SHP77 (cell line): ENCODE results near the gene OTUD3.

Experiments
- DNase-seq, 2 experiments: peaks; one replicate each; lab custom pipeline; 2025; lab: John Stamatoyannopoulos, UW

OTUD3 gene

GRCh38 chr1:19949016-19949415 is 66.8 kb downstream of the OTUD3 start:
- no peak for DNase-seq

- DNase-seq = no peak
Measured at GRCh38 chr1:19954059-19954458, 71.9 kb downstream of the OTUD3 start.

DNA sequence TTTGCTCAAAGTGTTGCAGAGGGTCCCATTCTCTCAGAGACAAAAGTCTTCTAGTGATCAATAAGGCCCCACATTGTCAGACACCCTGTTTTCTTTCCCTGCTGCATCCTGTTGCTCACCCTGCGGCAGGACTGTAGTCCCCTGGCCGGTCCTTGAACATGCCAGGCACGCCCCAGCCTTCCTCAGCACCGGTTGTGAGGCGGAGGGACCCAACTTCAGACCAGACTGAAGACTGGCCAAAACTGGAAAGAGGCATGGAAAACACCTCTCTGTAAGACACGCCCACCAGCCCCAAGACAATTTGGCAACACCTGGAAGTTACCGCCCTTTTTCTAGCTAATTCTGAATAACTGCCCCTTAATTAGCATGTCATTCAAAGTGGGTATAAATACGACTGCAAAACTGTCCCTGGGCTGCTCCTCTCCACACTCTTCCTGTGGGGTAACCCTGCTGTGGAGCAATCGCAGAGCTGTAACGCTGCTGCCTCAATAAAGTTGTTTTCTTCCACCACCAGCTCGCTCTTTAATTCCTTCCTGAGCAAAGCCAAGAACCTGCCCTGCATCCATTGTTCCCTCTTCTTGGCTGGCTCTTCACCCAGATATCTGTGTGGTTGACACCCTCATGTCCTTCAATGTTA is 73.5 kb downstream of the OTUD3 start:
- no peak for DNase-seq

DNA sequence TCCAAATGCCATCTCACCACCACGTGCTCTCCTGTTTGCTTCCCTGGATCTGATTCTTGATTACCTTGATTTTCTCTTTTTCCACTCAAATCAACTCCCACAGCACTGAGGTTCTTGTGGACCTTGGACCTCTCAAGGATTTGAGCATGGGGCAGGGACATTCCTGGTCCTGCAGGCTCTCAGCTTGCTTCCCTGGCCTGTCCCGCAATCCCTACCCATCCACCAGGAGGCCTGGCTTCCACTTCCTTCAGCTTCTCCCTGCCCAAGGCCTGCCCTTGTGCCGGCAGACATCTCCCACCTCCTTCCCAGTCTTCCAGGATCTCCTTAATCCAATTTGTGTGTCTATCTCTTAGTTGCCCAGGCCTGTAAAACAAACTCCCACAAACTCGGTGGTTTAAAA is 75.6 kb downstream of the OTUD3 start:
- DNase-seq = no peak

- DNase-seq = no peak
Measured at GRCh38 chr1:19960591-19960990, 78.4 kb downstream of the OTUD3 start.
